ENCODE data around the gene LSM6.

Gene LSM6

DNA sequence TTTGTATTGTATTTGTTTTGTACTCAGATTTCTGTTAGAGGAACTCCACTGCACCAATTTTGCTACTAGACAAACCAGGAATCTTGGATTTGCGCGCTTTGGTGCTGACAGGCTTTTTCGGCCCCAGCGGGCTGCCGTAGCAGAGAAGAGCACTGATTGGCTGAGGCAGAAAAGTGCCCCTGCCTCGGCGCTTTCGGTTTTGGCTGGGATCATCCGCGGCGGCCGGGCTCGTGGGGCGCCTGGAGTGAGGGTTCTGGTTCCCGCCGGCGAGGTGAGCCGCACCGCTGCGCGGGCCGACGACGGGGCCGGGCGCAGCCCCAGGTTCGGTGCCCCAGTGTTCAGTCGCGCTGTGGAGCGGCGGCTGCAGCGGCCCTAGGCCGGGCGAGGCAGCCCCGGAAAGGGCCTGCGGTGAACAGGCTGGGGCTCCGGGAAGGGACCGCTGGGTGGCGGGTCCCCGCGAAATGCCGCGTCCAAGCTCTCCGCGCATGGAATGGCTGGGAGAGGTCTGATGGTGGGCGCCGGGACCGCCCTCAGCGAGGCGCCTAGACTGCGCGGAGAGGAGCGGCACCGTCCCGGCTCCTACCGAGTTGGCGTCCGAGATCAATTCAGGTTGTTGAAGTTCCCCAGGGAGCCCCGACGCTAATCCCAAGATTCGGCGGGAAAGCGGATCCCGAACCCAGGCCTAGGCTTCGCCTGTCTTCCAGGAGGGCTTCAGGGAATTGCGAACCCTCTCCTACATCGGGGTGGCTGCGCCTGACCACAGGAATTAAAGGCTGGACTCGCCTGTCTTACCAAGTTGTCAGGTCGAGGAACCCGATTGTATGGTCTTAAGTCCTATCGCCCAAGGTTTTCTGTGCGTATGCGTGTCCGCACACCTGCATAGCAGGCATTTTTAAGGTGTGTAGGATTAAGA is at the start of gene LSM6:
Gene LSM6 (plus strand): TSS at position 178 of the 913 bp plus-strand sequence. CDS start 7,204 bp downstream, outside the sequence.
- DNase-seq, result peak; percentile 79 to 81

DNA sequence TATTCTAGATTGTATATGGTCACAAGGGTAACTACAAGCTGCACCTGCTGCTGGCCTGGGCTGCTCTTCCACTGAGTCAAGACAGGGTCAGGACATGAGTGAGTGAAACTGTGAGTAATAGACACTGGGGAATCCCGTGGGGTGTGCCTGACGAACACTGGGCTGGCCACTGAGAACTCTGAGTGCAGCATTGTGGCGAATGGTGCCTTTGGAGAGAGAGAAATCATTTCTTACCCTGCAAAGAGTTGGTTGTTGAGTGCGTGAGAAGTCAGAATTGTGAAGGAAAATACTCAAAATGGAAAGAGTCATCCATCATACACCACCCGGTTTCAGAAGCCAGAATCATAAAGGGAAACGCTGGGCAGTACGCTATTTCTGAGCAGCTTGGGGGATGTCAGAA is 43.1 kb upstream of the LSM6 start:
- DNase-seq, result peak in 1 of 2 experiments; percentile 12

GRCh38 chr4:146134761-146135445 is 40.6 kb upstream of the LSM6 start:
- no peak for DNase-seq

GRCh38 chr4:146135941-146136340 is 39.6 kb upstream of the LSM6 start:
- no peak for DNase-seq

DNA sequence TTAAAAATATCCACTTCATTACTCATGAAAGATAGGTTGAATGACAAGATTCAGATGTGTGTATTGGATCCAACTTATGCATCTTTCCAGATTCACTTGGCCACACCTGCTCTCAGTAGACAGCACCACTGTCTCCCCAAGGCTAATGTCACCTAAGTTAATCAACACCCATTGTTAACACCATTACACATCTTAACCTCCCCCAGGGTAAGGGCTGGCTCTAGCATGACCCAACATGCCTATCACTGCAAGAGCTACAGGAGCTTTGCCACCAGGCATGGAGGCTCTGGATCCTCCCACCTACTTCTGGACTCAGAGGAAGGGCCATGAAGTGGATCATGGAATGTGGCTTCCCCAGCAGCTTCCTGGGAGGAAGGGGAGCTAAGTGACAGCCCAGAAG is 32.8 kb upstream of the LSM6 start:
- DNase-seq, result no peak

DNA sequence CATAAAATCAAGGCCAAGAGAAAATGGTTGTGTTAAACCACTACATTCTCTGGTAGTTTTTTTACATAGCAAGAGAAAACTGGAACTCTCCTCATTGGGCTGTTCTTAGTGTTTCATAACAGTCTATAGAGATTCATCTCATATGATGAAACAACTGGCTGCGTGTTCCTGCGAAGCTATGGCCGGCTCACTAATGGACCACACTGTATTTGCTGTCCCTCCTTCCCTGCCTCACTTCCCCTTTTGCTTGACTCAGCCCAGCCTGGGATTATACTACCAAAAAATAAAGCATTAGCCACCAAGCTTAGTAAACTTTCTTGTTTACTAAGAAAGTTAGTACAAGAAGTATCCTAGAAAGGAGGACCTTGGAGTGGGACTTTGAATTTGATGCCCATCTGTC is 31.6 kb upstream of the LSM6 start:
- DNase-seq, result no peak

DNA sequence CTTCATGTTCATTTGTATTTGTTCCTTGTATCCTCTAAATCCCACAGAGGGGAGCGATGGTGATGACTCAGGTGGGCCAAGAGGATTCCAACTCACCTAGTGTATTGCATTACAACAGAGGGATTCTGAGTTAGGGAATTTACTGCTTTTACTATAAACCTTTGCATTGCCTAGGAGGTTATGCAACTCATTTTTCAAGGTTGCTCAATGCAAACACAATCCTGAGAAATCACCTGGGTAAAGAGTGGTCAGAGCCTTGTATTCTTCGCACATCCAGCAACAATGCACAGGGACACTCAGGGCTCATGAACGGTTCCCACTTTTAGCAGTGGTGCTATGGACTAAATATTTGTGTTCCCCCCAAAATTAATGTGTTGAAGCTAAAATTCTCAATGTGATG is 28.6 kb upstream of the LSM6 start:
- DNase-seq, result no peak

GRCh38 chr4:146148021-146148420 is 27.5 kb upstream of the LSM6 start:
- DNase-seq, result no peak

DNA sequence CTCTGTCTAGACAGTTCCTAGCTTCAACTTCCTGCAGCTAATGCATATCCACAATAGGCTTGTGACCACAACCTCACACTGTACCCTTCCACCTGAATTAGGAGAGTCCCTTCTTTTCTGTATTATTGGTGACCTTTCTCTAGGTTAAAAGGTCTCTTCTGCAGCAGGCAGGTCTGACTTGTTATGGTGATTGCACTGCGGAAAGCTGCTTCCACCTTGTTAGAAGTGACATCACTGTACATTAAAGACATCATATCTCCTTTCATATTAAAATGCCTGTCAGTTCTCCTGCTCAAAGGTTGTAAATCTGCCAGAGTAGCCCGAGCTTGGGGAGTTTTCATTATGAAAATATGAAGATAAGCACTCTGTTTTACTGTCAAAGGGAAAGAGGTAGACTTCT is 21.5 kb upstream of the LSM6 start:
- DNase-seq, result no peak

DNA sequence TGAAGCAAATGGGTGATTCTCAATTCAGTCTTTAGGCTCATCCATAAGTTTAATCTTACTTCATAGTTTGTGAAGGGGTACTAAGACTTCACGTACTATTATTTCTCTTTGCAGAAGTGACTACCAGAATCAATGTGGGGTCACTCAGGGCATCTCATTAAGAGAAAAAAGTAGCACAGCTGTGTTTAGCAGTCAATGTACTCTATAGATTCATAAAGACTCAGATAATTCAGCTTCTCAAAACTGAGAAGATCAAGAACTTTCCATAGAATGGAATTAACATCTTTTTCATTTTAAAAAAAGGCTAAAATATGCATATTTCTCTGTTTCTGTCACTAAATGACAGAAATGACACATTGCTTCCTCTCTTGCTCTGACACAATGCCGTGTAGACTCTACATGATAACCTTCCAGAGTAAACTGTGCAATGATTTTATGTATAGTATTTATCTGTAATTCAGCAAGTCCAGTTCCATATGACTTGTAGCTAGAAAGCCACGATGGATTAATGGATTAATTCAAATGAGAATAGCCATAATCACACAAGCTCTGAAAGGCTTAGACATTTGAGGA is 20.3 kb upstream of the LSM6 start:
- DNase-seq, result no peak

- DNase-seq, result no peak
Measured at GRCh38 chr4:146158036-146158745, 17.3 kb upstream of the LSM6 start.

GRCh38 chr4:146159384-146160058 is 16.0 kb upstream of the LSM6 start:
- DNase-seq, result no peak

GRCh38 chr4:146161243-146161642 is 14.3 kb upstream of the LSM6 start:
- DNase-seq, result no peak

DNA sequence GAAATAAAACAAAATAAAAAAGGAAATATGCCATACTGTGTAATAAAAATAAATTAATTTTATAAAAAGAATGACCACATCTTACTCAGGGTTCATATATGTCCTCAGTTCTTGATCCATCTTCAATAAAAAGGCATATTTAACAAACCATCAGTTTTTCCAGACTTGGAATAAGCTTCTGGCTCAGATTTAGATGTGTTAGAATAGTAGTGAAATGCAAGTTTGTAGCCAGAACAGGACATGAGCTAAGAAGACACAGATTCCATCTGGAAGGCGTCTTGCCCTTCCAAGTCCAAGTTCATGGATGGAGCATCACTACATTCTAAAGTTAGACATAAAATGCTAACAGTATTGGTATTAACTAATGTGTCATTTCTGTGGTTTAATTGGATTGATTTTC is 10.3 kb upstream of the LSM6 start:
- no peak for DNase-seq

DNA sequence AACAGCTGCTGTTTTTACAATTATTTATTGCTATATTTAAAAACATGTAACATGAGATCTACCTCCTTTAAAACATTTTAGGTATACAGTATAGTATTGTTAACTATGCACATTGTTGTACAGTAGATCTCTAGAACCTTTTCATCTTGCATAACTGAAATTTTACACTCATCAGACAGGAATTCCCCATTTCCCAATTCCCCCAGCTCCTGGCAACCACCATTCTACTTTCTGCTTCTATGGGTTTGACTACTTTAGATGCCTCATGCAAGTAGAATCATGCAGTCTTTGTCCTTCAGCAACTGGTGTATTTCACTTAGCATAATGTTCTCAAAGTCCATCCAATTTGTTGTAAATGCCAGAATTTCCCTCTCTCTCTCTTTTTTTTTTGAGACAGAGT is 9.7 kb upstream of the LSM6 start:
- no peak for DNase-seq

DNA sequence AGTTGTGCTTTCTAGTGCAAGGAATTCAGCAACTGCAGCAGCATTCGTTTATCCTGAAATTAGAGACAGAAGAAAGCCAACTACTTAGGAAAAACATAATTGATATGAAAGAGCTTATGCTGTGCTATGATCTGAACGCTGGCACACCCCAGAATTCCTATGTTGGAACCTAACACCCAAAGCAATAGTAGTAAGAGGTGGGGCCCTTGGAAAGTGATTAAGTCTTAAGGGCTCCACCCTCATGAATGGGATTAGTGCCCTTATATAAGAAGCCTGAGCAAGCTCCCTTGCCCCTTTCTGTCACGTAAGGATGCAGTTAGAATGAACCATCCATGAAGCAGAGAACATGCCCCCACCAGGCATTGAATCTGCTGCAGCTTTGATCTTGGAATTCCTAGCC is 5.4 kb upstream of the LSM6 start:
- no peak for DNase-seq

DNA sequence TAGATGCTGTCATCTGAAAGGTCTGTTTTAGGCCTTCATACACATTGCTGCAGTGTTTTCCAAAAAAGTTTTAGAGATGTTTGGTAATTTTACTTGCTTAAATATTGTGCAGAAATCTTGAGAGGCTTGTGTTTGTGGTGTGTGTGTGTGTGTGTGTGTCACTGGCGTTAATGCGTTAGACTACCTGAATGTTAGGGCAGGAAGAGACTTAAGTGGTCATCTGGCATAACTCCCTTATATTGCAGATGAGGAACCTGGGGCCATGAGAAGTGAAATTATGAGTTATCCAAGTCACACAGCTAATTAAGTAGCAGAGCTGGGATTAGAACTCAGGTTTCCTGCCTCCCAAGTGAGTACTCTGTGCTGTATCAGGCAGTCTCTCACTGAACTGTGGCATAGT is 1.4 kb downstream of the LSM6 start:
- DNase-seq, result no peak

- no peak for DNase-seq
Measured at GRCh38 chr4:146178126-146178525, 2.6 kb downstream of the LSM6 start.

- no peak for DNase-seq
Measured at GRCh38 chr4:146179784-146180370, 4.4 kb downstream of the LSM6 start.

- DNase-seq, result no peak
Measured at GRCh38 chr4:146182443-146182842, 6.9 kb downstream of the LSM6 start.

- no peak for DNase-seq
Measured at GRCh38 chr4:146183209-146183608, 7.7 kb downstream of the LSM6 start.

DNA sequence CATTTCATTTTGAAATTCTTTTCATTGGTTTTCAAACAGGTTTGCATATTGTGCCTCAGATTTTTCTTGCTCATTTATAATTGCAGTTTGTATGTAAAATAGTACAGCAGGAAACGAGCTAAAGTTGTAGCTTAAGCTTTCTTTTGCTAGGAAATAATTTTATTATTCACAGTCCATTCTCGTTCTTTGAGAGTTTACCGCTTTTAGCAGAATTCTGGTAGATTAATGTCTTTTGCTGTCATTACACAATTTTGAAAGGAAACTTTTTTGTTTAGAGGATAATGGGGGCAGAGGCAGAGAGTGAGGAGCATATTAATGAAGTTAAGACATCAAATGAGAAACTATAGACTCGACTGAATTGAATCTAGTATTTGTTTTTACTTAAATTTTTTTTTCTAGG is 10.5 kb downstream of the LSM6 start:
- DNase-seq, result no peak
